BE2C (cell line): ENCODE data around the gene ALS2.

Experiments
- DNase-seq: peaks from one replicate; pipeline ENCODE4 v3.0.0-alpha.2; 2020
- H3K27me3 ChIP-seq: fragments of 250-450 bp; sonication (Bioruptor Pico); 2 replicates; pipeline ENCODE4 v1.5.1; 2020; ENCODE audit warnings: mild to moderate bottlenecking
- H3K36me3 ChIP-seq: fragments of 250-450 bp; sonication (Bioruptor Pico); 2 replicates; pipeline ENCODE4 v1.5.1; 2020; ENCODE audit warnings: mild to moderate bottlenecking
- H3K4me1 ChIP-seq: fragments of 250-450 bp; sonication (Bioruptor Pico); 2 replicates; pipeline ENCODE4 v1.5.1; 2020
- H3K4me3 ChIP-seq: 2 replicates; pipeline ENCODE4 v1.5.1; 2011; ENCODE audit warnings: low read depth, low read length
- H3K9me3 ChIP-seq: fragments of 250-450 bp; sonication (Bioruptor Pico); 2 replicates; pipeline ENCODE4 v1.5.1; 2020
- CTCF ChIP-seq: IDR thresholded peaks from 2 replicates; pipeline ENCODE4 v1.5.1; 2012; ENCODE audit warnings: mild to moderate bottlenecking, low read depth, low read length

ALS2 gene

GRCh38 chr2:201788371-201788770, 7.6 kb upstream of the ALS2 start:
- no peak overlapping the region for H3K4me3 ChIP-seq
- no peaks in the 10 kb centered on the region for H3K9me3 ChIP-seq
- H3K27me3 ChIP-seq, result no peaks in the 10 kb centered on the region
- no peak for DNase-seq
- H3K4me1 ChIP-seq, result no peaks in the 10 kb centered on the region
- no peaks in the 10 kb centered on the region for H3K36me3 ChIP-seq
- TF ChIP-seq CTCF, result no peak

- no peaks in the 10 kb centered on the region for H3K4me1 ChIP-seq
- H3K27me3 ChIP-seq, result no peaks in the 10 kb centered on the region
- H3K36me3 ChIP-seq, result no peaks in the 10 kb centered on the region
- TF ChIP-seq CTCF, result no peak
- H3K4me3 ChIP-seq, result no peak overlapping the region
- H3K9me3 ChIP-seq, result no peaks in the 10 kb centered on the region
- no peak for DNase-seq
Measured at GRCh38 chr2:201786471-201786870, 5.7 kb upstream of the ALS2 start.

- Histone ChIP-seq H3K36me3 (no peaks in the 10 kb centered on the region), H3K9me3 (no peaks in the 10 kb centered on the region), H3K27me3 (no peaks in the 10 kb centered on the region), H3K4me3 (no peak overlapping the region), H3K4me1 (no peaks in the 10 kb centered on the region)
- no peak for DNase-seq
- TF ChIP-seq CTCF, result no peak
Measured at GRCh38 chr2:201785135-201785534, 4.4 kb upstream of the ALS2 start.

GRCh38 chr2:201784563-201784962, 3.8 kb upstream of the ALS2 start:
- no peaks in the 10 kb centered on the region for H3K36me3 ChIP-seq
- no peak for DNase-seq
- H3K4me3 ChIP-seq, result no peak overlapping the region
- H3K4me1 ChIP-seq, result no peaks in the 10 kb centered on the region
- no peak for TF ChIP-seq CTCF
- H3K9me3 ChIP-seq, result no peaks in the 10 kb centered on the region
- no peaks in the 10 kb centered on the region for H3K27me3 ChIP-seq

- Histone ChIP-seq H3K36me3 (no peaks in the 10 kb centered on the region), H3K27me3 (no peaks in the 10 kb centered on the region), H3K9me3 (no peaks in the 10 kb centered on the region), H3K4me3 (peak overlapping the region; percentile 82), H3K4me1 (no peaks in the 10 kb centered on the region)
- DNase-seq, result no peak
- no peak for TF ChIP-seq CTCF
Measured at GRCh38 chr2:201781557-201782051, 871 bp upstream of the ALS2 start.

- Histone ChIP-seq H3K9me3 (no peaks in the 10 kb centered on the region), H3K4me3 (peak overlapping the region; percentile 82), H3K36me3 (no peaks in the 10 kb centered on the region), H3K27me3 (no peaks in the 10 kb centered on the region), H3K4me1 (no peaks in the 10 kb centered on the region)
- TF ChIP-seq CTCF, result no peak
- no peak for DNase-seq
Measured at GRCh38 chr2:201779901-201780673, 646 bp downstream of the ALS2 start.
